Left lobe of liver (tissue), 2 donors: ENCODE results near the gene RPS6KA2. TPM values are rescaled to one million over a fixed set of nuclear protein-coding genes. Genes with fewer than 3 reads are reported as not detected.

Source experiments
- ATAC-seq: fragments of 200-7000 bp; cut with Tn5 transposase; one replicate; pipeline ENCODE4 v1.9.1; 2020; ENCODE audit warnings: mild to moderate bottlenecking, moderate library complexity
- DNase-seq: peaks from one replicate; pipeline ENCODE4 v3.0.0-alpha.2; 2020; ENCODE audit warnings: low spot score
- total RNA-seq: library from RNA; stranded (reverse); gene quantifications from one replicate; pipeline ENCODE4 v1.2.1, GENCODE V29; 2021
- donor health status: DM: no; HTN: no; CAD: no; lungs with moderate emphysema.
- donor health status: DM: no; HTN: yes; CAD: no.

RPS6KA2 gene
- total RNA-seq, 1 donor from 2014 or later, result 12.4 TPM

DNA sequence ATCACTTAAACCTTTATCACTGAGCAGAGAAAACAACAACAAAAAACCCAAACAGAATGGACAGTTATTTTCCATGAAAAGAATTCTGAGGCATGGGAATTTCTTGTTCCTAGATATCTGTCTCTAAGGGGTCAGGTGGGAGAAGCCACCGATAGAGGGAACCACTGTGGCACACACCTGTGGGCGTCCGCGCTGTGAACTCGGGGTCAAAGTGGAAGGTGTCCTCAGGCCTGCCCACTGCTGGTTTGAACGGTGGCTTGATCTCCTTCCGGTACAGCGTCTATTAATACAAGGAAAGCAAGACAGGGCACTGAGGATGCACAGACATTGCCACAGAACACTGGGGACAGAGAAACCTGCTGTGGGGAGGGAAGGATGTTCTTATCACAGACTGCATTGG, 167.8 kb downstream of the RPS6KA2 start:
- ATAC-seq, result no peak
- no peak for DNase-seq

DNA sequence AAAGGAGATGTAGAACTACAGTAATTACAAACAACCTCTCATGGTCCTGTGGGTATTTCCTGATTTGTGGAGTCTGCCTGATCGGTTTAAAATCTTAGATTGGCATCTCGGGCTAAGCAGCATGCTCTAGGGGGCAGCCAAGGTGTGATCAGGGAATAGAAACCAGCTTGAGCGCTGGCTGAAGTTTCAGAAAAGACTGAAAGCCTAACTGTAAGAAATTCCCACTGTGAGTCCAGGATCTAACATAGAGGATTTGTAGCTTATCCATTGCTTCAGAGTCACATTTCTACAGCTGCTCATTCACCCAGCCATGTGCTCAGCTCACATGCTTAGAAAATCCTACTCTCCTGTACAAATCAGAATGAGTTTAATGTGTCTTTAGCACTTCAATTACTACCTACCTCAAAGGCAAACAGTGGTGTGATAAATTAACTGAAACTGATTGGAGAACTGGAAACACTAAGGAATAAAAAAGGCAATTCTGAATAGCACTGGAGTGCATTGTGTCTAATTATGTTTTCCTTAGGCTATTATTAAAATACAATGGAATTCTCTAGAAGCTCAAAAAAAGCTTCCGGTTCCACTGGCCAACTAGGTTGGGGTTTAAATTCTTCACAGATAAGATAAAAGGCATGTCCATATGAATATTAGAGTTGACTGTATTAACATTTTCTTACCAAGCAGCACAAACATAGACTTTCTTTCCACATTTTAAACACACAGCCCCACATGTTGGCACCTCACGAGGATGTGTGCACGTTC, 170.5 kb downstream of the RPS6KA2 start:
- ATAC-seq (peak; percentile 33), DNase-seq (no peak)

DNA sequence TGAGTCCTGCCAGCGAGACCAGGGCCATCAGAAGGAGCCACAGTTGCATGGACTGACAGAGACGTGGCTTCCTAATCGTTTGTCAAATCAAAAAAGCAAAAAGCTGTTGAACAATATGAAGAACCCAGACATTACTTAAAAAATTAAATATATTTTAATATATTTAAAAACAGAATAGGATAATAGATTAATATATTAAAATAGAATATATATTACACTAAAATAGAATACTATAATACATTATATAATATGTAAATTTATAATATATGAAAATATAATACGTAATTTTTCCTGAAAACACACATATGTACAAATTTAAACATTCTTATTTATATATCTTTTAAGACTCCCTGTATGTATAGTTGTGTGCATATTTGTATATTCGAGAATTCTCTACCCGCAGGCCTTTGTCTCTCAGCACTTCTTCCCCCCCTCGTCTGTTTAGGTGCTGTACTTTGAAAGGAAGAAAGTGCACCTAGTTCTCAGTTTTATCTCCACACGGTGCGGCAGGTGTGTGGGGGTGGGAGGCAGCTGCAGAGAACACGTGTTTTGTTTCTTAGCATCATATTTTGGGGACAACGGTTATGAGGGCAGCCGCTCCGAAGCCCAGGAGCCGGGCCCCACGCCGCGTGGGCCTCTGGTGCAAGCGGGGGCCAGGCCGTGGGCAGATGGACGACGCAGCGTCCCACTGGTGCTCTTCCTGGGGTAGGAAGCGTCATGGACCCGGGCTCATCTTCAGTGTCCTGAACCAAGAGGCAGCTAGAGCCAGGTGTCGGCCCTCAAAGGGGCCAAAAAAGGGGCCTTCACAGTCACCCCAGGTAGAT, 172.1 kb downstream of the RPS6KA2 start:
- no peak for DNase-seq
- ATAC-seq, result no peak

DNA sequence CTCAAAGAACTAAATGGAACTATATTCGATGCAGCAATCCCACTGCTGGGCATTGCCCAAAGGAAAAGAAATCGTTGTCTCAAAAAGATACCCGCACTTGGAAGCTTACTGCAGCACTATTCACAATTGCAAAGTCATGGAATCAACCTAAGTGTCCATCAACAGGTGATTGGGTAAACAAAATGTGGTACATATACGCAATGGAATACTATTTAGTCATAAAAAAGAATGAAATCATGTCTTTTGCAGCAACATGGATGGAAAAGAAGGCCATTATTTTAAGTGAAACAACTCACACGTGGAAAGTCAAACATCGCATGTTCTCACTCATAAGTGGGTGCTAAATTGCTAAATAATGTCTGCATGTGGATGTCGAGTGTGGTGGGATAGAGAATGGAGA, 173.4 kb downstream of the RPS6KA2 start:
- DNase-seq (no peak), ATAC-seq (no peak)

DNA sequence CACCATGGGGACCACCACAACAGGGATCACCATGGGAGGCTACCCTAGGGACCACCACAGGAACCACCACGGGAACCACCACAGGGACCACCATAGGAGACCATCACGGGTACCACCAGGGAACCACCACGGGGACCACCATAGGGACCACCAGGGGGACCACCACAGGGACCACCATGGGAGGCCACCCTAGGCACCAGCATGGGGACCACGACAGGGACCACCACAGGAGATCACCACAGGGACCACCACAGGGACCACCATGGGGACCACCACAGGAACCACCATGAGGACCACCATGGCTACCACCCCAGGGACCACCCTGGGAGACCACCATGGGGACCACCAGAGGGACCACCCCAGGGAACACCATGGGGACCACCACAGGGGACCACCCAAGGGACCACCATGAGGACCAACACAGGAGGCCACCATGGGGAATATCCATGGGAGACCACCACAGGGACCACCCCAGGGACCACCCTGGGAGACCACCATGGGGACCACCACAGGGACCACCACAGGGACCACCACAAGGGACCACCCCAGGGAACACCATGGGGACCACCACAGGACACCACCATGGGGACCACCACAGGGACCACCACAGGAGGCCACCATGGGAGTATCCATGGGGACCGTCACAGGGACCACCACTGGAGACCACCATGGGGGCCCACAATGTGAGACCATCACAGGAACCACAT, 176.7 kb downstream of the RPS6KA2 start:
- ATAC-seq (no peak), DNase-seq (no peak)

DNA sequence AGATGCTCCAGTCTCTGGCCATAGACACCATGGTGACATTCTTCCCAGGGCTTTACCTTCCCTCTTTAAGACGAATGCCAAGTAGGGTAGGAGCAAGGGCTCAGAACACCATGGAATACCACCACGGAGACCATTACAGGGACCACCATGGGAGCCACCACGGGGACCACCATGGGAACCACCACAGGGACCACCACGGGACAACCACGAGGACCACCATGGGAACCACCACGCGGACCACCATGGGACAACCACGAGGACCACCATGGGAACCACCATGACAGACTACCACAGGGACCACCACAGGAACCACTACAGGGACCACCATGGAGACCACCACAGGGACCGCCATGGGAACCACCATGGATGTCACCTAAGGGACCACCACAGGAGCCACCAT, 177.4 kb downstream of the RPS6KA2 start:
- no peak for ATAC-seq
- DNase-seq, result no peak

DNA sequence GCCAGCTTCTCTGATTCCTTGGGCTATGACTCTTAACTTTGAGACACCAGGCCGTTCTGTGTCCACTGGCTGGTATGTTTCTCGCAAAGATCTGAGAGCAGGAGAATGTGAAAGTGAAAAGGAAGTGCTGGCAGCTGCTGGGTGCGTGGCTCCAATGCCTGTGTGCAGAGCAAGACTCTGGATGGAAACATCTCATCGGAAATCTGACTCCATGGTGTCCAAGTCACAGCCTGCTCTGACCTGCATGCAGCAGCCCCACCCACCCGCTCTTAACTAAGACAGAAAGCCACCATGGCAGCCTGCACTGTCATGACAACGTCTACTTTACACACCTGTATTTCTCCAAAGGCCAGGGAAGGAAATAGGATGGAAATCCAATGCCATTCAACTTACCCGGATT, 178.0 kb downstream of the RPS6KA2 start:
- ATAC-seq (no peak), DNase-seq (no peak)

DNA sequence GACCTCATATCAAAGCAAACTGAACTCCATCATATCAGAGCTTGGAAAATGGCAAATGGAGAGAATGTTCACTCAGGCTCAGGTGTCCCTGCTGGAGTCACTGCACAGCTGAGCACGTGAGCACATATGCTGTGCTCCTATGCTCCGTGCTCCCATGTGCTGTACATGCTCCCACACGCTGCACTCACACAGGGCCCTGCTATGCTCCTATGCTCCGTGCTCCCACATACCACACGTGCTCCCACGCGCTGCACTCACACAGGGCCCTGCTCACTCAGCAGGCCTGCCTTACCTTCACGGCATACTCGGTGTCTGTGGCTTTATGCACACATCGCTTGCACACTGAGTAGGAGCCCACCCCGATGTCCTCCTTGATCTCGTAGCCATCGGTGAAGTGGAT, 178.6 kb downstream of the RPS6KA2 start:
- ATAC-seq, result no peak
- DNase-seq, result no peak

DNA sequence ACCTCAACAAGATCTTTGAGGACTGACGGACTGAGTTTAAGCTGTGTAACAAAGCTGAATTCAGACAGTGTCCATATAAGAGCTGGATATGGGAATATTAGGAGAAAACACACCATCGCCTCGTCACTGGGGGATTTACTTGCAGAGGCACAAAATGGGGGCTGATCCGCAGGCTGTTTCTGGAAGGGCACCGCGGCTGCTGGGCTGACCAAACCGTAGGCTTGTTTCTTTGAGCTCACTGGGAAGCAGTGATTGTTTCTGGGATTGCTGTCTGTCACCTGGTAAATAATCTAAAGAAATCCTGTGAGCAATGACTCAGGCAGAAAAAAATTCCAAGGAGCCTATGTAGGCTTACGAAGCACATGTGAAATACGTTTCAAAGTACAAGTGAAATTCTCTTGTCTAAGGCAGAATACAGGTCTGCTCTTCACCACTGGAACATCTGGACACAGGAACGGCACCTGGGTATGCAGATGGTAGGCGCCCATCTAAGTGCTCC, 180.4 kb downstream of the RPS6KA2 start:
- no peak for ATAC-seq
- DNase-seq, result no peak

DNA sequence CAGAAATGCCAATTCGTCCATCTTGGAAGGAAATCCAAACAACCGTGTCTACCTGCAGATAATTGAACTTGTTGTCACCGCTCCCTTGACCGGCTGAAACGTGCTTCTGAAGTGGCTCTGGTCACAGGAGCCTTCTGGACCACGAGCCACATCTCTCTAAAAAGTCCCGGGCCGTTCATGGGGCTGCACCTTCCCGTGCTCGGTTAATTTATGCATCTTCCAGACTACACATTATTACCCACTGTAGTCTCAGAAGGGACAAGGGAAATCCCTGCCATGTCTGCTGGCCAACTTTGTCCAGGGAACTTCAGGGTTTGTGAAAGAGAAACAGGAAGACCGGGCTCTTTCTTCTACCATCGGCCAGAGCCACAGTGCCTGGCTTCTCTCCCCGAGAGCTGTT, 180.9 kb downstream of the RPS6KA2 start:
- ATAC-seq, result no peak
- no peak for DNase-seq

DNA sequence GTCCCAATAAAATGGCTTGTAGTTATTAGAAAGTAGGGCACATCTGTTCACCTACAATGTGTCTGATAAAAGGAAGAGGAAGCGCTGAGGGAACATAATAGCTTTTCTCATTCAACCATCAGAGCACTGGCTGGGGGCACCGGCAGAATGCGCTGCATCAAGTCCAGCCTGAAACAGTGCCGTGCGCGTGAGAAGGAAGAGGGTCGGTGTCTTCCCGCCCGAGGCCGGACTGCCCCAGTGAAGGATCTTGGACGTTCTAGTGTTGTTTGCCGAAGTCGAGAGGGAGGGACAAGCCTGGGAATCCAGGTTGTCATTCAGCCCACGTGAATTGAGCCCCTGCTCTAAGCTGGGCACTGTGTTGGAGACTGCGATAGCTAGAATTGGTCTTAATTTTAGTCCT, 182.6 kb downstream of the RPS6KA2 start:
- no peak for DNase-seq
- no peak for ATAC-seq

DNA sequence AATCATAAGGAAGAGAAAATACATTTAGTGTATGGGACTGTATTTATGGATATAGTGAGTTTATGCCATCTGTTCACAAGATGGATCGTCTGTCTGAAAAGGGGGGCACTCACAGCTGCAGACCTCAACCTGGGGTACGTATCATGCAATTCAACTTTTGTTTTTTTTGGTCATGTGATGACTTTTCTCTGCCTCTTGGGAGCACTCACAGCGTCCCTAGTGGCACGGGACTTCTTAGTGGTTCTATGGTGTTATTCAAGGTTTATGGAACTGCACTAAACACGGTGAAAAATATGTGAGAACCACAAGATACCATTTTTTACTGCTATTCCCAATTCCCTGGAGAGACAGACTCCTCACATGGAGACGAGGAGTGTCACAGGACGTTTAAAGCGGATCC, 183.9 kb downstream of the RPS6KA2 start:
- DNase-seq (no peak), ATAC-seq (no peak)

DNA sequence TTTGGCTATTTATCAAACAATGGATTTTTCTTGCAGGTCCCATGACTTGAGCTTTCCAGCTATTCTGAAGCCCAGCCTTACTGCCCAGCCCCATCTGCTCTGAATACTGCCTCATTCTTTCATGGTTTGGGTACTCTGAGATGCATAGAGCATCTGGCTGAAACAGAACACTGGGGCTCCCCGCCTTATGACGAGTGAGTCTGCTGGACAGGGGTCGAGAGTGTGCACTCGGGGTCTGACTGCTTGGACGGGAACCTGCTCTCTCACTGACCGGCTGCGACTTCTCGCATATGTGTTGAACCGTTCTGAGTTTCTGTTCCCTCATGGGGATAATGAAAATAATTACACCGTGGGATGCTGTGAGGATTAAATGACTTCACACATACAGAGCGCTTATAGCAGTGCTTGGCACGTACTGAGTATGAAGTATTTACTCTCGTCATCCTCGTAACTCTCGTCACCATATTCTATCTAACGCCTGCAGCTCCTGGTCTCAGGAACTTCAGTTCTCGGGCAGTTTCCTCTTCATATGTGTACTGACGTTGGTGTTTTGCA, 184.8 kb downstream of the RPS6KA2 start:
- DNase-seq (no peak), ATAC-seq (no peak)

DNA sequence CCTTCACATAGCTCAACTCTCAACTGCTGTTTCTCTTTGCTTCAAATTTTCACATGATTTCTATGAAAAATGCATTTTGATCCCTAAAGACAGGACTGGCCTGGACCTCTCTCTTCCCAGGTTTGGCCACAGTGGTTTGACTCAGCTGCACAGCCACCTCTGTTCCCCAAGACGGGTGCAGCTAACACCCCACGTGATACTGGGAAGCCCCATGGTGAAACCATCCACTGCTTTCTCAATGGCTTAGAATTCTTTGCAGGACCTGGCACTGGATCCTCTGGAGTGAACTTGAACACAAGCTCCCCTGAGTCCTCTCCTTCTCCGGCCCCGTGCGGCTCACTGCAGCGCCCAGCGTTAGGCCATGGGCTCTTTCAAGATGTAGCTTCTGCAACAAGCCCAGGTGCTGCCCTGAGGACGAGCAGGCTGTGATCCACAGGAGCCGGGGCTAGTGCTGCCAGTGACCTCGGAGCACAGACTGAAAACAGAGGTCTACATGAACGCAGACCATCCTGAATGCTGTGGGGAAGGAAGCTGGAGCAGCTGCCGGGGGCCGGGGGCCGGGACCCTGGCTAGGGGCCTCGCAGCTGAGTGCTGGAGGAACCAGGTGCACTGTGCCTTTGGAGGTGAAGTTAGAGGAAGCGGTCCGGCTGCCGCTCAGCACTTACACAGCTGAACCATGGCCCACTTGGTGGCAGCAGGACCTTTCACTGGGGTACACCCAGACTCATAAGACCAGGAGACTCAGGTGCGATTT, 185.5 kb downstream of the RPS6KA2 start:
- DNase-seq, result no peak
- ATAC-seq, result no peak

DNA sequence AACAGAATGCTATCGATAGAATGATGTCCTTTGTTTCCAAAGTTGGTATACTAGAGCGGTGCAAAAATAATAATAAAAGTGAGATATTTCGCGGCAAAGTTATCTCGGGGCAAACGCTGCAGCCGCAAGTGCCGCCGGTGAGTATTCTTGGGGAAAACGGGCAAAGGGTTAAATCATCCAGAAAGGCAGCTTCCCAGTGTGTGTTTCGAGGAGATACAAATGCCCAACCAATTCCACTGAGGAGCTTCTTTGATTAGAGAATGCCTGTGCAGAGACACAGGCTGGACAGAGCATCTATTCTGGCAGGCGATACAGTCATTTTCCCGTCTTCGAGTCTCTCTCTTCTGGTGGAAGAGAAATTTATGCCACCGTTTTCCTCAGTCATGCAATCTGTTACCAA, 186.3 kb downstream of the RPS6KA2 start:
- no peak for DNase-seq
- ATAC-seq, result no peak

DNA sequence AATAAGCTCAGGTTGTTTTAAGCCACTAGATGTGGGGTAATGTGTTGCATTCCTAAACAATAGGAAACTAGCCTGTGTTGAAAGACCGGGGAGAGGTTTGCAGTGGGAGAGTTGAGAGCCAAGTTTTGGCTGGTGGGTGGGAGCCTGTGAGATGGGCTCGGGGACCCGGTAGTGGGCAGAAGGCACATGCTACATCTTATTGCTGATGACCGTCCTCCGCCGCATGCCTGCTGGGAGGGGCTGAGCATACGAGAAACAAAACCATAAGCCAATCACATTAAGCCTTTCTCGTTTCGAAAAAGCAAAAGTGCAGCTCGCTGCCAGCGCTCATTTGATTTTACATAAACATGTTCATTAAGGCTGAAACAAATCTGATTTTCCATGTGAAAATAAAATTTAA, 186.9 kb downstream of the RPS6KA2 start:
- ATAC-seq, result no peak
- DNase-seq, result no peak

DNA sequence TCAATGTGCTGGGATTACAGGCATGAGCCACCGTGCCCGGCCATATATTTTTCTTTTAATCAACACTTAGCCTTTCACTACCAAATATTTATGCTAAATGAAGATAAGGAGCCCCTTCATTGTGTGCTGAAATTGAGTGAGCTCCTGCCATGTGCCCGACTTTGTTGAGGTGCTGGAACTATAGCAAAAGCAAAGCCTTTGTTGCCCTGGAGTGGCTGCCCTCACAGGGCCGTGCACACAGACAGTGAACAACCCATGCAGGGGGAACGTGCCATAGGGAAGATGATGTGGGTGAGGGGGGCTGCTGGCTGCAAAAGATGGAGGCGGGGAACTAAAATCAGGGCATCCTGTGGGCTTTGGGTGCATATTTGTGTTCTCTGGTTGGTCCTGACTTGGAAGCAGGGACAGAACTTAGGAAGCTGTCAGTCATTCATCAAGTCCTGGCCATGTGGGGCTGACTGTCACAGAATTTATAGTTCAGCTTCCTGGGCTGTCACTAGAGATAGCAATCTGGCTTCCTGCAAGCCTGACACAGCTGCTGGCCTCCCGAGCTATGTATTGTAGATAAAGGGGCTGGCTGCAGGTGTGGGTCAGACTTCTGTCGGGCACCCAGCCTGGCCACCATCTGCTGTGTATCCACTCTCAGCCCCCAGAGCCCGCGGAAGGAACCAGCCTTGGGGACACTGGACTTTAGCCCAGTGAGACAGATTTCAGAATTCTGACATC, 187.5 kb downstream of the RPS6KA2 start:
- ATAC-seq (no peak), DNase-seq (no peak)

DNA sequence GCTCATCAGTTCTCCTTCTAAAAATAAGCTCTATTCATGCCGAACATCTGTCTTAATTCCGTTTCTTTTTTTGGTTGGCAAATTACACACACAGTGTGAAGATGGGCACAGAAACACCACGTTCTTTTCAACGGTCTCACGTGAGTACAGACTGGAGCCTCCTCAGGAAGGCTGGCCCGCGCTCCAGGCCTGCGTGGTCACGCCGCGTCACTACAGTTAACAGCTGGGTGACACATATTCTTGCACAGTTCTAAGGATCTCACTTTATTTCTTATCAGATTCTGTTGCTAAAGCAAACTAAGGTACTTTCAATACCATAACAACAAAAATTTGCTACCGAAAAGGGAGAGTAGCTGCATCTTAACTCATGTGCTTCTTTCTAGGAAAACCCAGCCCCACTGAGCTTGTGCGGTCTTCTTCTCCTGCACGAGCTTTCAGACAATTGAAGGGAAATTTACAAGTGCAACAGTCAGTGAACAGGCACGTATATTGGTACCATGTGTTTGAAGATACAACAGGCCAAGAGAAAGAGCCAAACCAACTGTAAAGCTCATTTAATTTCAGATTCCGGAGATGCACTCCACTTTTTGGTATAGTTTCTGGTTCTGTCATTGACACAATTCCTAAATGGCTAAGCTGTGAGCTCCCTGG, 188.7 kb downstream of the RPS6KA2 start:
- DNase-seq, result no peak
- ATAC-seq, result no peak

DNA sequence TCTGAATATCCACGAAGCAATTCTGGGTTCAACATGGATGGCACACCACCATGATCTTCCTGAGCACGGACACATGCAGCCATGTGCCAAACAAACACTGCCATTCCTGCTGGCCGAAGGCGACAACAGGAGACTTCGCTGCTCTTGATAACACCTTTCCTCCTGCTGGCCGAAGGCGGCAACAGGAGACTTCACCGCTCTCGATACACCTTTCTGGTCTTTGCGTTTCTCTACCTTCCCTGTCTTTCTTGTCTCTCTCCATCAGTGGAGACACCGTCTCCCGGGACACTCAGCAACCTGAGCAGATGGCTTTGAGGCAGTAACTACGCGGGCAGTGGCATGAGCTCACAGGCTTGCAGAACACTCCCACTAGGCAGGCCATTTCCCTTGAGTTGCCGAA, 189.4 kb downstream of the RPS6KA2 start:
- DNase-seq (no peak), ATAC-seq (no peak)
